Activated CD8-positive, alpha-beta T cell treated with anti-CD3 and anti-CD28 coated beads for 36 hours (primary cell): ENCODE results near the gene NYAP2. TPM values are rescaled to one million over a fixed set of nuclear protein-coding genes. Genes with fewer than 3 reads are reported as not detected.

Experiments
- ATAC-seq: fragments of 200-7000 bp; cut with Tn5 transposase; one replicate; pipeline ENCODE4 v1.10.0; 2021; ENCODE audit warnings: mild to moderate bottlenecking, moderate library complexity
- CTCF ChIA-PET: fragments of 350-600 bp; sonication (Branson Sonifier 250); formaldehyde crosslinking; loops from one replicate; lab custom pipeline; 2021; ENCODE audit warnings: antibody characterized with exemption; lab: Charles Lee
- POLR2A ChIA-PET: fragments of 350-600 bp; sonication (Branson Sonifier 250); formaldehyde crosslinking; loops from one replicate; lab custom pipeline; 2021; ENCODE audit warnings: antibody characterized with exemption; lab: Charles Lee
- DNase-seq: peaks from one replicate; pipeline ENCODE4 v3.0.0-alpha.2; 2020
- H3K27ac Mint-ChIP-seq: one replicate; pipeline ENCODE4 v1.8.0; 2021; ENCODE audit warnings: mild to moderate bottlenecking, mixed read lengths
- H3K27me3 Mint-ChIP-seq: one replicate; pipeline ENCODE4 v1.8.0; 2021; ENCODE audit warnings: mixed read lengths
- H3K36me3 Mint-ChIP-seq: one replicate; pipeline ENCODE4 v1.8.0; 2021; ENCODE audit warnings: low read depth, mixed read lengths
- H3K4me1 Mint-ChIP-seq: one replicate; pipeline ENCODE4 v1.8.0; 2021; ENCODE audit warnings: low read depth, mixed read lengths
- H3K4me3 Mint-ChIP-seq: one replicate; pipeline ENCODE4 v1.8.0; 2021; ENCODE audit warnings: mild to moderate bottlenecking, moderate library complexity, mixed read lengths
- H3K9me3 Mint-ChIP-seq: one replicate; pipeline ENCODE4 v1.8.0; 2021; ENCODE audit warnings: mixed read lengths
- intact Hi-C: fragments of 100-400 bp; cut with micrococcal nuclease; formaldehyde crosslinking; loops from one replicate; pipeline ENCODE4 v1.10.0; 2022
- total RNA-seq, 2 experiments: library from RNA; stranded (reverse); gene quantifications; one replicate each; pipeline ENCODE4 v1.2.3, GENCODE V29; 2021
- TF ChIP-seq, protein P1 (sequence below): fragments of 200-600 bp; IDR thresholded peaks from one replicate; pipeline ENCODE4 v1.8.0; 2022; ENCODE audit warnings: antibody characterized with exemption, mild to moderate bottlenecking

NYAP2 gene
- total RNA-seq, 2 experiments from 2014 or later = not detected

DNA sequence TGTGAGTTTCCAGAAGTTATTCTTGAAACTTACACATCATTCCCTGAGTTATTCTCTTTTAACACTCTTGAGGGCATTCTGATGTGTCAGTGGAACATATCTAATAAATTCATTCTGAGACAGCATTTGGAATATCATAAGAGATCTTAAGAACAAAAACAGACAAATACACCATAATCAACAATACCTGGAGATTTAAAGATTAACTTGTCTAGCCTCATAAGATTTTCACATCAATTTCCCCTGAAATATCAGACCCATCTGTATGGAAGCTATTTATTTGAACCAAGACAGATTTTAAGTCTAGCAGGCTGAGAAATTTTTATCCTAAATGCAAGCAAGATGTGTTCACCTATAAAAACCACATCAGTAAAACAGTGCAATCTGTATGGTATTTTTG is 181.6 kb downstream of the NYAP2 start:
- TF ChIP-seq, protein P1, sequence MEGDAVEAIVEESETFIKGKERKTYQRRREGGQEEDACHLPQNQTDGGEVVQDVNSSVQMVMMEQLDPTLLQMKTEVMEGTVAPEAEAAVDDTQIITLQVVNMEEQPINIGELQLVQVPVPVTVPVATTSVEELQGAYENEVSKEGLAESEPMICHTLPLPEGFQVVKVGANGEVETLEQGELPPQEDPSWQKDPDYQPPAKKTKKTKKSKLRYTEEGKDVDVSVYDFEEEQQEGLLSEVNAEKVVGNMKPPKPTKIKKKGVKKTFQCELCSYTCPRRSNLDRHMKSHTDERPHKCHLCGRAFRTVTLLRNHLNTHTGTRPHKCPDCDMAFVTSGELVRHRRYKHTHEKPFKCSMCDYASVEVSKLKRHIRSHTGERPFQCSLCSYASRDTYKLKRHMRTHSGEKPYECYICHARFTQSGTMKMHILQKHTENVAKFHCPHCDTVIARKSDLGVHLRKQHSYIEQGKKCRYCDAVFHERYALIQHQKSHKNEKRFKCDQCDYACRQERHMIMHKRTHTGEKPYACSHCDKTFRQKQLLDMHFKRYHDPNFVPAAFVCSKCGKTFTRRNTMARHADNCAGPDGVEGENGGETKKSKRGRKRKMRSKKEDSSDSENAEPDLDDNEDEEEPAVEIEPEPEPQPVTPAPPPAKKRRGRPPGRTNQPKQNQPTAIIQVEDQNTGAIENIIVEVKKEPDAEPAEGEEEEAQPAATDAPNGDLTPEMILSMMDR = no peak
- no peak for DNase-seq
- intact Hi-C loops = no loop called here
- H3K9me3 Mint-ChIP-seq = no peaks in the 10 kb centered on the region
- ChIA-PET POLR2A (interaction anchor here (0.6 kb wide), 1 partner anchor 29 kb away, joined by 3 read pairs; no protein-coding TSS in a partner anchor), CTCF (no interaction called here)
- H3K27ac Mint-ChIP-seq = no peak overlapping the region
- no peaks in the 10 kb centered on the region for H3K36me3 Mint-ChIP-seq
- ATAC-seq = no peak
- no peaks in the 10 kb centered on the region for H3K4me1 Mint-ChIP-seq
- H3K27me3 Mint-ChIP-seq = peaks cover 12% of the 10 kb centered on the region
- H3K4me3 Mint-ChIP-seq = no peak overlapping the region

DNA sequence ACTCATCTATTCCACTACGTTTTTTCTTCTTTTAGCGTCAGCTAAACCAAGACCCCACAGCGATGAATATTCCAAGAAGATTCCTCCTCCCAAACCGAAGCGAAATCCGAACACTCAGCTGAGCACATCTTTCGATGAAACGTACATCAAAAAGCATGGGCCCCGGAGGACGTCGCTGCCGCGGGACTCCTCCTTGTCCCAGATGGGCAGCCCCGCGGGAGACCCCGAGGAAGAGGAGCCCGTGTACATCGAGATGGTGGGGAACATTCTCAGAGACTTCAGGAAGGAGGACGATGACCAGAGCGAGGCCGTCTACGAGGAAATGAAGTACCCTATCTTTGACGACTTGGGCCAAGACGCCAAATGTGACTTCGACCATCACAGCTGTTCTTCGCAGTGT is 182.4 kb downstream of the NYAP2 start:
- H3K27me3 Mint-ChIP-seq = peaks cover 12% of the 10 kb centered on the region
- CTCF ChIA-PET = no interaction called here
- DNase-seq (no peak), ATAC-seq (no peak)
- no peaks in the 10 kb centered on the region for H3K36me3 Mint-ChIP-seq
- intact Hi-C loops = no loop called here
- H3K27ac Mint-ChIP-seq = no peak overlapping the region
- no peaks in the 10 kb centered on the region for H3K9me3 Mint-ChIP-seq
- no peak overlapping the region for H3K4me3 Mint-ChIP-seq
- TF ChIP-seq, protein P1 = no peak
- POLR2A ChIA-PET = no interaction called here
- no peaks in the 10 kb centered on the region for H3K4me1 Mint-ChIP-seq

DNA sequence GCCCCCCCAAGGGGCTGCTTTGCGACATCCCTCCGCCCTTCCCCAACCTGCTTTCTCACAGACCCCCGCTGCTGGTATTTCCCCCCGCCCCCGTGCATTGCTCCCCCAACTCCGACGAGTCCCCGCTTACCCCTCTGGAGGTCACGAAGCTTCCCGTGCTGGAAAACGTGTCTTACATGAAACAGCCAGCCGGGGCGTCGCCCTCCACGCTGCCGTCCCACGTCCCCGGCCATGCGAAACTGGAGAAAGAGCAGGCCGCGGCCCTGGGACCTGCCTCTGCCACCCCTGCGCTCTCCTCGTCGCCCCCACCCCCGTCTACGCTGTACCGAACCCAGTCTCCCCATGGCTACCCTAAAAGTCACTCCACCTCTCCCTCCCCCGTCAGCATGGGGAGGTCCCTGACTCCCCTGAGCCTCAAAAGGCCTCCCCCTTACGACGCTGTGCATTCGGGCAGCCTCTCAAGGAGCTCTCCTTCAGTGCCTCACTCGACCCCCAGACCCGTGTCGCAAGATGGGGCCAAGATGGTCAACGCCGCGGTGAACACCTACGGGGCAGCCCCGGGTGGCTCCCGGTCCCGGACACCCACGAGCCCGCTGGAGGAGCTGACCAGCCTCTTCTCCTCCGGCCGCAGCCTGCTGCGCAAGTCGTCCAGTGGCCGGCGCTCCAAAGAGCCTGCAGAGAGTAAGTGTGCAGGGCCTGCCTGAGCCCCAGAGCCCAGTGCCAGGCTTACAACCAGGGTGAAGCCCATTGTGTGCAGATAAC is 183.0 kb downstream of the NYAP2 start:
- ATAC-seq = no peak
- no peak overlapping the region for H3K4me3 Mint-ChIP-seq
- intact Hi-C loops = no loop called here
- no peaks in the 10 kb centered on the region for H3K36me3 Mint-ChIP-seq
- no peaks in the 10 kb centered on the region for H3K9me3 Mint-ChIP-seq
- no peak for DNase-seq
- peaks cover 12% of the 10 kb centered on the region for H3K27me3 Mint-ChIP-seq
- POLR2A ChIA-PET = no interaction called here
- no peak overlapping the region for H3K27ac Mint-ChIP-seq
- CTCF ChIA-PET = no interaction called here
- H3K4me1 Mint-ChIP-seq = no peaks in the 10 kb centered on the region
- TF ChIP-seq, protein P1 = no peak

DNA sequence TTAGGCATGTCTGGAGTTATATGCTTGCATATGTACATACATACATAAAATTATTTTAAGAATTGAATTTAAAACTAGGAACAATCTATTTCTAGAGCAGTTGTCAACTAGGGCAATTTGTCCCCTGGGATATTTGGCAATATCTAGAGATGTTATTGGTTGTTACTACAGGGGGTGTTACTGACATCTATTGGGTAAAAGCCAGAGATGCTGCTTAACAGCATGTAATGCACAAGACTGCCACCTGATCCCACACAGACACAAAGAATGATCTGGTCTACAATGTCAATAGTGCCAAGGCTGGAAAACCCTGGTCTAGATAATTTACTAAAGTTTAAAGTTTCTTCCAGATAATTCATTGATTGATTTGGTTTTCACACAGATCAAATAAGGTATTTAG is 185.3 kb downstream of the NYAP2 start:
- no peak overlapping the region for H3K4me3 Mint-ChIP-seq
- H3K9me3 Mint-ChIP-seq = no peaks in the 10 kb centered on the region
- DNase-seq = no peak
- intact Hi-C loops = no loop called here
- ChIA-PET CTCF (no interaction called here), POLR2A (no interaction called here)
- no peaks in the 10 kb centered on the region for H3K36me3 Mint-ChIP-seq
- H3K27me3 Mint-ChIP-seq = peaks cover 3% of the 10 kb centered on the region
- no peak for ATAC-seq
- H3K4me1 Mint-ChIP-seq = no peaks in the 10 kb centered on the region
- TF ChIP-seq, protein P1 = no peak
- H3K27ac Mint-ChIP-seq = no peak overlapping the region

DNA sequence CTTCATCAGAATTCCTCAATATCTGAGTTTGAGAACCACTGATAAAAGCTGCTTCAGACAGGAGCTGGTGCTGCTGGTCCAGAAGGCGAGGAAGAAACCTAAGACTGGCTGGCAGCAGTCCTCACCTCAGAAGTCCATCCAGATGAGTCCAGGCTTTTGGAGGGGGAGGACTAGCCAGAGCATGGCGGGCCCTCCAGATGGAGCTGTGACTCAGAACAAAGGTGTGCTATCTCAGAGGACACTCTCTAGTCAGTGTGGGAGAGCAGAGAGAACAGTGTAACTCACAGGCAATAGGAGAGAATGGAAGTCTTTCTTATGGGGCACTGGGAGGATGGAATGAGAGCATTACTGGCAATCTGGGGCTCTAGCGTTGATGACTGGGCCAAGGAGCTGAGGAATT is 191.4 kb downstream of the NYAP2 start:
- TF ChIP-seq, protein P1 = no peak
- Mint-ChIP-seq H3K4me1 (no peaks in the 10 kb centered on the region), H3K4me3 (no peak overlapping the region), H3K27me3 (peaks cover 3% of the 10 kb centered on the region), H3K36me3 (no peaks in the 10 kb centered on the region), H3K9me3 (no peaks in the 10 kb centered on the region), H3K27ac (no peak overlapping the region)
- ATAC-seq (no peak), DNase-seq (no peak)
- intact Hi-C loops = no loop called here
- ChIA-PET CTCF (no interaction called here), POLR2A (no interaction called here)
